Dendritic cell treated with granulocyte-macrophage colony-stimulating factor and Interleukin-4, amounts not matched to agents 40 ng/mL and 50 ng/mL, for 4 days (primary cell): ENCODE results near the gene NFIA.

Experiments used
- H3K27ac Mint-ChIP-seq: one replicate; pipeline ENCODE4 v1.8.0; 2022; ENCODE audit warnings: mild to moderate bottlenecking, mixed read lengths
- H3K27me3 Mint-ChIP-seq: one replicate; pipeline ENCODE4 v1.8.0; 2022; ENCODE audit warnings: mild to moderate bottlenecking, mixed read lengths
- H3K36me3 Mint-ChIP-seq: one replicate; pipeline ENCODE4 v1.8.0; 2022; ENCODE audit warnings: low read depth, mixed read lengths
- H3K4me1 Mint-ChIP-seq: one replicate; pipeline ENCODE4 v1.8.0; 2022; ENCODE audit warnings: low read depth, mixed read lengths
- H3K4me3 Mint-ChIP-seq: one replicate; pipeline ENCODE4 v1.8.0; 2022; ENCODE audit warnings: mild to moderate bottlenecking, moderate library complexity, mixed read lengths
- H3K9me3 Mint-ChIP-seq: one replicate; pipeline ENCODE4 v1.8.0; 2022; ENCODE audit warnings: mixed read lengths
- intact Hi-C: fragments of 100-400 bp; cut with micrococcal nuclease; formaldehyde crosslinking; loops from one replicate; pipeline ENCODE4 v1.15.0; 2022

NFIA gene

GRCh38 chr1:61447106-61447967 is 365.0 kb downstream of the NFIA start:
- Mint-ChIP-seq H3K4me3 (no peak overlapping the region), H3K9me3 (no peaks in the 10 kb centered on the region), H3K27me3 (no peaks in the 10 kb centered on the region), H3K27ac (no peak overlapping the region), H3K4me1 (peaks cover 17% of the 10 kb centered on the region), H3K36me3 (no peaks in the 10 kb centered on the region)
- intact Hi-C loops: no loop called here

GRCh38 chr1:61447968-61448430 is 365.6 kb downstream of the NFIA start:
- intact Hi-C loops: no loop called here
- H3K4me3 Mint-ChIP-seq: no peak overlapping the region
- peaks cover 24% of the 10 kb centered on the region for H3K4me1 Mint-ChIP-seq
- H3K36me3 Mint-ChIP-seq: no peaks in the 10 kb centered on the region
- no peak overlapping the region for H3K27ac Mint-ChIP-seq
- no peaks in the 10 kb centered on the region for H3K27me3 Mint-ChIP-seq
- H3K9me3 Mint-ChIP-seq: no peaks in the 10 kb centered on the region

DNA sequence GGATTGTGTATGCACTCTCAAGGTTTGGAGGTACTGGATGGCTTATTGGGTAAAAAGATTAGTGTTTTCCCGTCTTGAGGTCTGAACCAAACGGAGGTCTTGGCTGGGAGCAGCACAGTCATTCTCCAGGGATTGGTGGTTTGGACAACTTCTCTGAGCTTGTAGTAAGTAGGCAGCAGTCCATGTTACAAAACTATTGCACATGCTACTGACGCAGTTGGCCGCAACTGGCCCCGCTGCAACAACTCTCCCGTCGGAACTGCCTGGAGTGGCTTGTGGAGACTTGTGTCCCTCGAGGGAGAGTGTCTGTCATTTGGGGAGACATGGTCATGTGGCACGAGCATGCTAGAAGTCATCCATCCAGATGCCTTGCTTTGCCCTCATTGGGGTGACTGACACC is 366.6 kb downstream of the NFIA start:
- peaks cover 33% of the 10 kb centered on the region for H3K4me1 Mint-ChIP-seq
- H3K27me3 Mint-ChIP-seq: no peaks in the 10 kb centered on the region
- intact Hi-C loops: no loop called here
- no peak overlapping the region for H3K27ac Mint-ChIP-seq
- H3K4me3 Mint-ChIP-seq: no peak overlapping the region
- H3K9me3 Mint-ChIP-seq: no peaks in the 10 kb centered on the region
- H3K36me3 Mint-ChIP-seq: no peaks in the 10 kb centered on the region

DNA sequence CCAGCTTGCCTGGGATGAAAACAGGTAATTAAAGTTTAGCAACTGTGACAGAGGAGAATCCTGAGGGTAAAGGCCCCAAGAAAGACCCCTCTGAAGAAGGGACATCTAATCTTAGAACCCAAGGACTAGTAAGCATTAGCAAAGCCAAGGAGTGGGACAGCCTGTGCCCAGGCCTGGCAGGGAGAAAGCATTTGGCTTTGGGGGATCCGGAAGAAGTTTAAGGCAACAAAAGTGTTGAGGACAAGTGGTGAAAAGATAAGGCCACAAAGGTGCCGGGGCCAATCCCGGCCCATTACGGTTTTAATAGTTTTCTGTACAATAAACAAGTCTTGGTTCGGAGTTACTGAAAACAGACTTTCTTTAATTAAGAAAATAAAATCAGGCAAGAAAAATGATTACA is 367.0 kb downstream of the NFIA start:
- Mint-ChIP-seq H3K4me1 (peaks cover 33% of the 10 kb centered on the region), H3K36me3 (no peaks in the 10 kb centered on the region), H3K27ac (no peak overlapping the region), H3K27me3 (no peaks in the 10 kb centered on the region), H3K9me3 (no peaks in the 10 kb centered on the region), H3K4me3 (no peak overlapping the region)
- intact Hi-C loops: no loop called here

- H3K4me3 Mint-ChIP-seq: no peak overlapping the region
- intact Hi-C loops: loop anchor here (5.0 kb wide), 4 partner anchors 192 to 603 kb away; no protein-coding TSS in a partner anchor
- no peaks in the 10 kb centered on the region for H3K9me3 Mint-ChIP-seq
- H3K36me3 Mint-ChIP-seq: peaks cover 4% of the 10 kb centered on the region
- peaks cover 33% of the 10 kb centered on the region for H3K4me1 Mint-ChIP-seq
- H3K27ac Mint-ChIP-seq: peak overlapping the region; percentile 69
- H3K27me3 Mint-ChIP-seq: no peaks in the 10 kb centered on the region
These were observed 368.1 kb downstream of the NFIA start for GRCh38 chr1:61450454-61450853.

GRCh38 chr1:61450872-61451571 is 368.7 kb downstream of the NFIA start:
- peak overlapping the region; percentile 69 for H3K27ac Mint-ChIP-seq
- intact Hi-C loops: loop anchor here (5.0 kb wide), 4 partner anchors 191 to 604 kb away; no protein-coding TSS in a partner anchor
- no peaks in the 10 kb centered on the region for H3K9me3 Mint-ChIP-seq
- H3K36me3 Mint-ChIP-seq: peaks cover 9% of the 10 kb centered on the region
- H3K4me1 Mint-ChIP-seq: peaks cover 33% of the 10 kb centered on the region
- H3K27me3 Mint-ChIP-seq: no peaks in the 10 kb centered on the region
- H3K4me3 Mint-ChIP-seq: no peak overlapping the region

GRCh38 chr1:61451572-61451968 is 369.2 kb downstream of the NFIA start:
- Mint-ChIP-seq H3K9me3 (no peaks in the 10 kb centered on the region), H3K4me3 (no peak overlapping the region), H3K27ac (no peak overlapping the region), H3K27me3 (no peaks in the 10 kb centered on the region), H3K36me3 (peaks cover 10% of the 10 kb centered on the region), H3K4me1 (peaks cover 33% of the 10 kb centered on the region)
- intact Hi-C loops: loop anchor here (5.0 kb wide), 4 partner anchors 191 to 604 kb away; no protein-coding TSS in a partner anchor

- Mint-ChIP-seq H3K27me3 (no peaks in the 10 kb centered on the region), H3K4me1 (peaks cover 37% of the 10 kb centered on the region), H3K27ac (peak overlapping the region; percentile 19), H3K4me3 (no peak overlapping the region), H3K9me3 (no peaks in the 10 kb centered on the region), H3K36me3 (peaks cover 10% of the 10 kb centered on the region)
- intact Hi-C loops: loop anchor here (5.0 kb wide), 4 partner anchors 190 to 605 kb away; no protein-coding TSS in a partner anchor
These were observed 370.0 kb downstream of the NFIA start for GRCh38 chr1:61452176-61453035.

DNA sequence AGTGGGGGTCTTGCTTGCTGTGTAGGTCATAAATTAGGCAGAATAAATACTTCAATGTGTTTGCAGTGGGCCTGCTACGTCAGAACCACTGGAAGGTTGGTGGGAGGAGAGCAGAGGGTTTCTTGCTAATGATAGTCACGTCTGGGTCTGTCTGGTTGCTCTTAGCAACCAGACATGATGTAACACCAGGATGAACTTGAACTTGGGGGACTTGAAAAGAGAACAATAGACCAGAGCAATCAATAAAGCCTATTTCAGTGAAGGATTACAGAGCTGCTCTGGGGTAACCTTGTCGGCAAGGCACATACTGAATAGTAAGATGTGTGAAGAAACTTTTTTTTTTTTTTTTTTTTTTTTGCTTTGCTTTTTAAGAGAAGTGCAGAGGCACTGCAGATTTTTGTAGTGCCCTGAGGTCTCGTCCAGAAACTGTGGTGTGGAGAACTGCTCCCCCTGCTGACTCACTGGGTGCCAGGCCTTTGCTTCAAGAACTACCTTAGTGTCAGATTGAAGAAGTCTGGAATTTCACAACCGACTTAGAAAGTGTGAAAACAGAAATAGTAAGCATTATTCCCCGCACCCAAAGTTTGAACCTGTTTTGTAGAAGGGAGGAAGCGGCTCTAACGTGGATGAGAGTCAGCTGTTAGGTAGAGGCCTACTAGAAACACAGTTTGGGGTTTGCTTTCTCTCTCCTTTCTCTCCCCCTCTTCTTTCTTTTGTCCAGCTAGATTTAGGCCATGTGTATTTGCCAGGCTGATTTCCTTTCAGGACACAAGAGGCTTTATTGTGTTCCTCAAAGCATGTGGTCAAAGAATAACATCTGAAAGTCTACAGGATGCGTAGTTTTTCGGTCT is 371.0 kb downstream of the NFIA start:
- peaks cover 10% of the 10 kb centered on the region for H3K36me3 Mint-ChIP-seq
- H3K9me3 Mint-ChIP-seq: no peaks in the 10 kb centered on the region
- intact Hi-C loops: loop anchor here (5.0 kb wide), 4 partner anchors 189 to 606 kb away; no protein-coding TSS in a partner anchor
- H3K27ac Mint-ChIP-seq: peak overlapping the region; percentile 19
- H3K4me3 Mint-ChIP-seq: no peak overlapping the region
- no peaks in the 10 kb centered on the region for H3K27me3 Mint-ChIP-seq
- H3K4me1 Mint-ChIP-seq: peaks cover 43% of the 10 kb centered on the region

GRCh38 chr1:61455400-61455799 is 373.0 kb downstream of the NFIA start:
- no peaks in the 10 kb centered on the region for H3K27me3 Mint-ChIP-seq
- no peak overlapping the region for H3K27ac Mint-ChIP-seq
- peaks cover 10% of the 10 kb centered on the region for H3K36me3 Mint-ChIP-seq
- H3K9me3 Mint-ChIP-seq: no peaks in the 10 kb centered on the region
- H3K4me1 Mint-ChIP-seq: peaks cover 40% of the 10 kb centered on the region
- H3K4me3 Mint-ChIP-seq: no peak overlapping the region
- intact Hi-C loops: no loop called here

DNA sequence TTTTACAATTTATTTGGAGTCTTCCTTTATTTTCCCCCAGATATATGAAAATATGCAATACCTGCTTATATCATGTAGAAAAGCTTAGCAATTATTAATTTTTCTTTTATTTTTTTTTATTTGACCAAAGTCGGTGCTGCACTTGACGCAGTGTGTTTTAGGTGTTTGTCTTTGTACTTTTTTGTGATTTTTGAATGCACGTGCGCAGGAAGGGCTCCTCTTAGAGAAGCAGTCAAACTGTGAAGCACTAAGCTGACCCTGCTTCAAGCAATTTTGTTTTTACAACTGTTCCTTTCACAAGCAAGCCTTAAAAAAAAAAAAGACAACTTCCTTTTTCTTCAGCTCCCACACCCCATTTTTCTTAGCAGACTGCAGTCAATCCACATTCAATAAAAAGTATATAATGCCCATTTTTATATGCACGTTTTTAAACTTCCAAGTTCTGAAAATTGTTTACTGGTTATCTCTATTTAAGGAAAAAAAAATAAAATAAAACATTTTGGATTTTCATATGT is 375.2 kb downstream of the NFIA start:
- Mint-ChIP-seq H3K27me3 (no peaks in the 10 kb centered on the region), H3K36me3 (peaks cover 10% of the 10 kb centered on the region), H3K4me1 (peaks cover 23% of the 10 kb centered on the region), H3K4me3 (no peak overlapping the region), H3K9me3 (no peaks in the 10 kb centered on the region), H3K27ac (no peak overlapping the region)
- intact Hi-C loops: no loop called here

- intact Hi-C loops: no loop called here
- Mint-ChIP-seq H3K36me3 (peaks cover 10% of the 10 kb centered on the region), H3K4me3 (no peak overlapping the region), H3K27ac (no peak overlapping the region), H3K4me1 (peaks cover 17% of the 10 kb centered on the region), H3K27me3 (no peaks in the 10 kb centered on the region), H3K9me3 (no peaks in the 10 kb centered on the region)
These were observed 377.0 kb downstream of the NFIA start for GRCh38 chr1:61459345-61459744.

DNA sequence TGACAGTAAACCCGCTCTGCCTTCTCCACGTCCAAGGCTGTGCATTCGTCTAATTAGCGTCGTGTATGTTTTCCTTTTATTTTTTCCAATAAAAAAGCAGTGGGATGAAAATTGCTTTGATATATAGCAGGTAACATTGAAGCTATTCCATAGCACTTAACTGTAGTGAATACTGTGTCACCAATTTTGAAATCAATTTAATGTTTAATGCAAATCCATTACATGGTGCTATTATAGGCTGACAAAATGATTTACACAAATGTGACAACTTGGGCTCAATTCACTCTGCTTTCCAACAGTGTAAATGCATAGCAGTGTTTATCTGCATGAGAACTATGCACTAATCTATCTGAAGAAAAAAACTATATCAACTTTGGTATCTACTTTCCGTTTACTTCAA is 377.8 kb downstream of the NFIA start:
- H3K36me3 Mint-ChIP-seq: peaks cover 9% of the 10 kb centered on the region
- H3K27me3 Mint-ChIP-seq: no peaks in the 10 kb centered on the region
- no peak overlapping the region for H3K4me3 Mint-ChIP-seq
- peaks cover 17% of the 10 kb centered on the region for H3K4me1 Mint-ChIP-seq
- intact Hi-C loops: no loop called here
- H3K27ac Mint-ChIP-seq: no peak overlapping the region
- no peaks in the 10 kb centered on the region for H3K9me3 Mint-ChIP-seq
